Right renal pelvis (tissue), 4 donors: Measurements from ENCODE around the gene PRPF18. TPM values are rescaled to one million over a fixed set of nuclear protein-coding genes. Genes with fewer than 3 reads are reported as not detected.

Source experiments
- DNase-seq, 4 donors: peaks; one replicate each; pipeline ENCODE4 v3.0.0-alpha.2; 2013; ENCODE audit warnings: low read depth in 4 of 4, low spot score in 3 of 4, missing footprints in 1 of 4
- polyA plus RNA-seq, 4 donors: library from polyadenylated mRNA; unstranded; fragments of 120-200 nt; gene quantifications; one replicate each; pipeline ENCODE4 v1.2.1, GENCODE V29; 2013; ENCODE audit not compliant: insufficient read length in 4 of 4

The PRPF18 gene
- polyA plus RNA-seq, 4 donors, result 24.2 to 28.9 (median 27.4) TPM

DNA sequence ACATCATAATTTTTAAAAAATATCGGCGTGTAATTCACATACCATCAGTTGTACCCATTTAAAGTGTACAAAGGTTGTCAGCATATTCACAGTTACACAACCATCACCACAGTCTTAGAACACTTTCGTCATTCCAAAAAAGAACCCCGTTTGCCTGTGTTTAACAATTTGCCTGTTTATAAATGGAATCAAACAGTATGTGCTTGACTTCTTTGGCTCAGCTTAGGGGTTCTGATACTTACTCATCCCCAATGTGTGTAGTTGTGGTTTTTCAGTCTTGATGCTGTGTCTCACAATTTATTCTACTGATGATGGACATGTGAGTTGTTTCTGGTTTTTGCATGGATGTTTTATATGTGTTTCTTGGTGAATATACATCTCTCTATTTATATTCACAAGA, 50.0 kb downstream of the PRPF18 start:
- no peak for DNase-seq

DNA sequence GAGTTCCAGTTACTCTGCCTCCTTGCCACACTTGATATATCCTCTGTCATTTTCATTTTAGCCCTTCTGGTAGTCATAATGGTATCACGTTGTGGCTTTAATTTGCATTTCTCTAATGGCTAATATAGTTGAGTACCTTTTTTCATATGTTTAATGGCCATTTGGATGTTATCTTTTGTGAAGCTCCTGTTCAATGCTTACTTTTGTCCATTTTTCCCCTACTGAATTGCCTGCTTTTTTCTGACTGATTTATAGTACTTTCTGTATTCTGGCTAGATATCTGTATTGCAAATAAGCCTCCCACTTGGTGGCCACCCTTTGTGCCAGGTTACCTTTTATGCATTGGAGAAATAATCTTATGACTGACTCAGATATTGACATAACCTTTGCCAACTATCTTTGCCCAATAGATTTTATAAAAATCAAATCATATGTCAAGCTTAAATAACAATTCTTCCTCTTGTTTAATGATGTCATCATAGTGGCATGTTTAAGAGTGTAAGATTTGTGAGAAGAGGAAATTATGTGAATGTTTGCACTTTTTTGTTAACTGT, 50.6 kb downstream of the PRPF18 start:
- DNase-seq, result no peak

- DNase-seq, result no peak
Observed at GRCh38 chr10:13637894-13638293, 51.1 kb downstream of the PRPF18 start.

- DNase-seq, result no peak
Observed at GRCh38 chr10:13642293-13642692, 55.5 kb downstream of the PRPF18 start.

DNA sequence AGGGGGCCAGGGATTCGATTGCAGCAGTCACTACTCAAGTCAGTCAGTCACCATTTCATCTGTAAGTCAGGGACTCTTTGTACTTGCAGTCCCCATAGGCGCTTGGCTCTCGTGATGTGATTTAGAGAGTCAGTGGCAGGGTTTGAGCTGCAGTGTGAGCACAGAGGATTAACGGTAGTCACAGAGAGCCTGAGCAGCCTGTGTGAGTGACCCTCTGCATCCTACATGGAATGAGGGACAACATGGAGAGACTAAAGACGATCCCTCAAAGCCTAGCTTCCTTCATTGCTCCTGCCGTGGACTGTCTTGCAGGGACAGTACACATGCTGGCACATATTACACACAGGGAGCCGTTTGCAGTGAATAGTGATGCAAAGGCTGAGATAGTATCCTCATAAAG, 56.3 kb downstream of the PRPF18 start:
- DNase-seq, result no peak

GRCh38 chr10:13644866-13645265, 58.1 kb downstream of the PRPF18 start:
- no peak for DNase-seq

DNA sequence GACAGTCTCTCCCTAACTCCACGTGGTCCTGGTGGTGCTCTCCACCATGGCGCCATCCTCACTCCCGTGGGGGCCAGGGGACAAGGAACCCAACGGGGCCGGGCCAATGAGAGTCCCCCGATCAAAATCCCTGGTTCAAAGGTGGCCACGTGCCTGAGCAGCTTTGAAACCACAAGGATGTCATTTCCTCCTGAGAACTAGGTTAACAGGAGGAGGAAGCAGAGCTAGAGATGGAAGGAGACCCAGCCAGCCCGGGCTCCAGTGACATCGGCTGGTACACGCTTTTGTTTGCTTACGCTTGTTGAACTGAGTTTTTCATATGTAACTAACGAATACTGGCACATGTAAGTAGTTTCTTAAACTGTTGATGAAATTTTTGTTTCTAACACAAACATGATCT, 61.7 kb downstream of the PRPF18 start:
- DNase-seq, result no peak

DNA sequence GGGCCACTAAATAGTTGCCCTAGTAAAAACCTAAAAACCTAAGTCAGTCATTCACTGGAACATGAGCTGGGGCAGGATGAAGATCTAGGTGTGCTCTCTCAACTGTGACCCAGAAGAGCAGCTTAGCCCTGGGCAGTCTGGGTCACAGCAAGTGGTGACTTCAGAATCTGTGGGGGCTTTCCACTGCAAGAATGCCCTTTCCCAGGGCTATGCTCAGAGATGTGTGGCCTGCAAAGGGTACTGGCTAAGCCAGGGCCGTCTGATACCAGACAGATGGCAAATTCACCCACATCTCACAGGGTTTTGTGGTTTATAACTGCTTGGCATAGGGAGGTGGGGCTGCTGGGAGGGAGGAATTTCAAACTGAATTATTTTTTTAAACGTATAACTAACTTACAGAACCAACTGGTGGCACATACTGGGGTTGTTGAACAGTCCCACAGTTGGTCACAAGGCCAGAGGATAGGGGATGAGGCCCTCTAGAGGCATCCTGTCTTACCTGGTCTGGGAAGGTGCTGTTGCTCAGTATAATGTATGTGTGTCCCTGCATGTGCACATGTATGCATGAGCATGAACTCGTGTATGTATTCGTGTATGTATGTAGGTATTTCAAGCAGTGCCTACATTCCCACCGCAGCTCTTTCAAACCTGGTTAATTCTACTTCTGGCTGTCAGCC, 63.2 kb downstream of the PRPF18 start:
- DNase-seq, result no peak

GRCh38 chr10:13650961-13651360, 64.2 kb downstream of the PRPF18 start:
- DNase-seq, result no peak

DNA sequence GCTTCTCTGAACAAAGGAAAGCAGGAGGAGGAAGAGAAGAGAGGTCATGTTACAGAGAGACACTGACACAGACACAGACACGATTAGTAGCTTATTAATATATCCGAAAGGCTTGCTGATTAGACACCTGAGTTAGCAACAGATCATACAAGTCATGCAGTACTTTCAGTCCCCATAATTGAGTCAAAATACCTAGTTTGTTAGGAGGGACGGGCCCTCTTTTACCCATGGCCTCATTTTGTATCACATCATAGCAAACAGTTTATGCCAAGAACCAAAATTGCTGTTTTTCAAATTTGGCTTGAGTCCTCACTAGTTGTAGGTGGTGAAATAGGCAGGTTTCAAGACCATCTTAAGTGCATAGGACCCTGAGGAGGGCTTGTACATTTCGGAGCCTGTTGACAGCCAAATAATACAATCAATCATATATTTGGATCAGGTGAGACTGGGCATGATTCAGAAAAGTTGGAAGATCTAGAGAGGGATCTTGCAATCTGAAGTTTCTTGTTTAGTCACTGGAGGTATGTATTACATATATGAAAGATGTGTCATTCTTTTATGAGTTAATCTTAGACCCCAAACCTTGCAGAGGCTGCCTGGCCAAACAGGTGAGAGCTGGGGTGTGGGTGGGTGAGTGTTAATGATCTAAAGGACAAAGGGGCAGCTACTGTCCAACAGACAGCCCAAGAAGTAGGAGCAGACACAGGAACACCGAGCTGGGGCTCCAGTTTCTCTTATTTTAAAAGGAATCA, 65.4 kb downstream of the PRPF18 start:
- DNase-seq, result no peak

DNA sequence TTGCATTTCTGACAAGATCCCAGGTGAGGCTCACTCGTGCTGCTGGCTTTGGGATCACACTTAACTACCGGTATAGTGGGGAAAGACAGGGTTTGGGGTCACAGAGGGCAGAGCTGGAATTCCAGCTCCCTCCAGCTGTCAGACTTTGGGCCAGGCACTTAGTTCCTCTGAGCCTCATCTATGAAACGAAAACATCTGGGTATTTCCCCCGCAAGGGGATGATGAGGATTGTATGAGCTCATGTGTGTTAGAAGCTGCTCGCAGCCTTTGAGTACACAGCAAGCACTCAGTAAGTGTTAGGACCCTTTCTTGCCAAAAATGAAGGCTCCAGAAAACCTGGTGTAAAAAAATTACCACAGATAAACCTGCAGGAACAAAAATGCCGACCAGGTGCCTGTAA, 66.1 kb downstream of the PRPF18 start:
- DNase-seq, result no peak

DNA sequence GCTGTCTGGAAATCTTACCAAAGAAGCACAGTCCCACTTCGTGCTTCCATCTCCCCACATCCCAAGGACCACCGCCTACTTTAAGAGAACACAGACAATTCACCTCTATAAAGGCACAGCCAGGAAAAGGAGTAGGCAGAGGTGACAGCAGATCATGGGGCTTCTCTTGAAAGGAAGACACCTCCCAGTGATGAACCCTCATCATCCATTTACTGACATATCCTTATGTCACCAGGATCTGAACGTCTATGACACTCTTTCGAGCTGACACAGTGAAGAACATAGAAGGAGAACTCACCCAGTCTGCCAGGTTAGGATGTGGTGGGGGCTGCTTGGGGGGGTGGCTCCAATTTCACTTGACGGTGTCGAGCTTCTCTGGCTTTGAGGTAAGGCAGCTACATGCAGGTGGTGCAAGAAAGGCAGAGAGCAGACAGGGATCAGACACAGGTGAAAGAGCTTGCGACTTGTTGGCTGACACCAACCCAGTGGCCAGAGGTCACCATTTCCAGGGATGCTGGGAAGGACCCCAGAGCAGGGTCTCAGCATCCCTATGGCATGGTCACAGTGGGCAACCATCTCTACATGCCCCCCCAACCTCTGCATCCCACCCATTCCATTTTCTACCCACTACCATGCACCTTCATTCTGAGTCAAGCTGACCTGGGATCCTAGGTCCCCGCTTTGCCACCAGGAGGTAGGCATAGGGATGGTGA, 67.5 kb downstream of the PRPF18 start:
- no peak for DNase-seq

DNA sequence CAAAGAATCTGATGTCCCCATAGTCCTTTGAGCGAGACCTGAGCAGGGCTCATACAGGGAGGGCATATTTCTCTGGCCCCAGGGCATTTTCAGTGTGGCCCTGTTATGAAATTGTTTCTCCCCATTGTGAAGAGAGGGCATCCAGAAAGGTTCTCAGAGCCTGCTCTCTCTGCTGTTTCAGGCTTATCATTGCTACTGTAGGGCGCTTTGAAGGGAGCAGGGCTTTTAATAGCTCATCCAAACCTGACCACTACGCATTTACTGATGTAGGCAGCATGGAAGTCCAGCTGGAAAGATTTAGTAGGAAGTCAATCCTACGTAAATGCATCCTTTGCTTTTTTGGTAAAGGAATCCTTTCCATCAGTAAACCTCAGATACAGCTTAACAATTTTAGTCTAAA, 68.1 kb downstream of the PRPF18 start:
- no peak for DNase-seq

GRCh38 chr10:13656337-13657100, 69.8 kb downstream of the PRPF18 start:
- no peak for DNase-seq

DNA sequence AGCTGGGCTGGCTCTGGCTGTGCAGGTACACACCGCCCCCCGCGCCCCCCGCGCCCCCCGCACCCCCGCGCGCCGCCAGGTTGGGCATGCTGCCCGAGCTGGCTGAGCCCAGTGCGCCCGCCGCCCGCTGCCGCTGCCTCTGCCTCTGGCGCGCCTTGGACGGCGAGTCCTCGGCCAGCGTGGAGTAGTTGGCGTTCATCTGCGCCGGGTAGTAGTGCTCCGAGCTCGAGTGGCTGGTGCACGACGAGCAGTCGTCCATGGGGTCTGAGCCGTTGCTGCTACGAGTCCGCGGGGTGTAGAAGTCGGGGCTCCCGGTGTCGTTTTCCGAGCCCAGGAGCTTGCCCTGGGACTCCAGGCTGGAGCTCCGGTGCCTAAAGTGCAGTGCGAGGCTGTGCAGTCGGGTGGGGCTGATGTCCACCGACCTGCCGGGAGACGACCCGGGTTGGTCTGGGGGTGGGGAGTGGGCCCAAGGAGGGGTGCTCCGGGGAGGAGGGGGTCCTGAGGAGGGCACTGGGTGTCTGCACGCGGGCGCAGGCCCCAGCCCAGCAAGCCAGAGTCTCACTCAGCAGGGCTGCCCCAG, 70.4 kb downstream of the PRPF18 start:
- DNase-seq, result no peak

DNA sequence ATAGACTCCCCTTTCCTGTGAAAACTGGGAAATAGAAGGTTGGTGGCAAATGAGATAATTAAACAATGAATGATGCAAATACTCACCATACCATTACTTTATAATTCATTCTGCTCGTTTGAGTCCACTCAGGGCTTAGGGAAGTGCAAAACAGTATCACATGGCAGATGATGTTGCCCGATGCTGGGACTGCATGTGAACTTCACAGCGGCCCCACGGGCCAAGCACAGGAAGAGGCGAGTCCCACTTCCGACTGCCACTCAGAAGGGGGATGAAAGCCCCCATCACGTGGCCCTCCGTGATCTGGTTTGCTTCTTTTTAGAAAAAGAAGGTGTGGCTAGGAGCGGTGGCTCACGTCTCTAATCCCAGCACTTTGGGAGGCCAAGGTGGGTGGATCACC, 71.5 kb downstream of the PRPF18 start:
- DNase-seq, result no peak

DNA sequence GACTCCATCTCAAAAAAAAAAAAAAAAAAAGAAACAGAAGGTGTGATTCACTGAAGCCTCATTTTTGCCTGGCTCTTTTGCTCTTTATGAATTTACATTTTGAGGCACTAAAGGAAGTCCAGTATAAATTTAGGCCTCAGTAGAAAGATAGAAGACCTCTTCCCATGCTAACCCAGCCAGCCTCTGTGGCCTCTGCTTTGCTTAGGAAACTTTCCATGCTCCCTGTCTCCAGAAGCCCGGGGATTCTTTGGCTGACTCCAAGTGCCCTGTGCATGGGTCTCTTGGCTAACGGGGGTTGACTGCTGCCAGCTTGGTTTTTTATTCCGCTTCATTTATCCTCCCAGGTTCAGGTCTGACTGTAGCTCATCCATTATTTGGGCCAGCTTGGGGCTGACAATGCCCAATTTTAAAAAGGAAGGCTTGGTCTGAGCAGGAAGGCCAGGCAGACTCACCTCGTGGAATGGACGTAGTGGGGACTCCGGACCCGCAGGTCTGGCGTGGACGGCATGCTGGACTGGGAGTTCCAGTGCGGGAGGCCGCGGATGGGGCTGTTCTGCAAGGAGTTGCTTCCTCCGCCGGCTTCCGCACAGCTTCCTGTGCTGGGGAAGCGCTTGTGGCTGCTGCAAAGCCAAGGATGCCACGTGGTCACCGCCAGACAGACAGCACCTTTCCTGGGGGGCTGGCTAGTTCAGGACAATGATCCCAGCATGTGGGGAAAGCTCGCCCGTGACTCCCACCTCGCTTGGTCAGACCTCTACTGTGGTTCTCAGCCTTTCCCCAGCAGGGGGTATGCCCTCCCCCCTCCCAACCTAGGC, 72.3 kb downstream of the PRPF18 start:
- DNase-seq, result no peak

- no peak for DNase-seq
Observed at GRCh38 chr10:13659887-13660550, 73.3 kb downstream of the PRPF18 start.

GRCh38 chr10:13660551-13660920, 73.8 kb downstream of the PRPF18 start:
- DNase-seq, result no peak
